ENCODE results near the gene PA2G4. TPM values are rescaled to one million over a fixed set of nuclear protein-coding genes. Genes with fewer than 3 reads are reported as not detected.

The PA2G4 gene
- total and polyA plus RNA-seq, 10 of the 15 experiments (the other 5 are each of a cell fraction or from before 2014, with no cell fraction given) = 148 to 514 (median 406) TPM

DNA sequence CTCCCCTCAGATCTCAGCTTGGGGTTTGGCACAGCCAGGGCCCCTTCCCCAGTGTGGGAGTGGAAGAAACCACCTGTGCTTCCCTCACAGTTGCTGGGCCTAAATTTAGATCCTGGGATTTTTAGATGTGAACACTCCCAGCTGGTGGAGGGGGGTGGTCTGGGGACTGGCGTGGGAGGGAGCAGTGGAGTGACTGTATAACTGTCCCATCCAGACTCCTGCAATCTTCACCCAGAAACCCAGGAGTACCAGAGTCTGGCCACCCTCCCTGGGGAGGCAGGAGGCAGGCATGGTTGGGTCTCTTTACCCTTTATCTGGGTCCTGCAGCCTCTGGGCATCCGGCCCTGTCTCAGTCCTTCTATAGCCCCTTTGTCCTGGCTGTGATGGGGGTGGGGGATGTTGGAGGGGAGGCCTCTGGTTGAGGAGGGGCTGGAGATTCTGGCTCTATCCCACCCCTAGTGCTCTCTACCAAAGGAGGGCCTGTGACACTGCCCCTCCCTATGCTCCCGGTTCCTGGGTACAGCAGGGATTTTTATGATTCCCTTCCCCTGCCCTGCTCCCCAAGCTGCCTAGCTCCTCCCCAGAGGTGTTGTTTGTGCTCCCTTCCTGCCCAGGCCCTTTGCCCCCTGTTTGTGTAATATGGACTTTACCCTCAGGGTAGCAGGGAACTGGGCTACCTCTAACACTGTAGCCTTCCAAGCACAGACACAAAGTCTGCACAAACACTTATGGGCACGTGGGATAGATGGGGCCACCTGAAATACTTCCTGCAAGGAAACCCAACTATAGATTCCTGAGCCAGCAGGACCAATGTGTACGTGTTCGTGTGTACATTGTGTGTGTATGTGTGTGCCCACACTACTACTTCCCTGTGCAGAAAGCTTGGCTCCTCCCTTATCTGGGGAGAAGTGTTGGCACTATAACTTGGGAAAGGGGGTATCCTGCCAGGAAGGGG, 22.7 kb upstream of the PA2G4 start:
- Histone ChIP-seq H3K27me3 (replicated peaks in 1 of 2; ENCODE audit: control insufficient read depth in 2 of 2, insufficient read depth in 2 of 2, low read length in 1 of 2) (peaks cover 9 to 15% of the 10 kb centered on the region in 2 experiments; a peak in 3 of 4 replicates), H3K27ac (ENCODE audit: control insufficient read depth, insufficient read depth) (no peak overlapping the region), H4K20me1 (ENCODE audit: control insufficient read depth, insufficient read depth) (no peaks in the 10 kb centered on the region), H3K9ac (ENCODE audit: control insufficient read depth, insufficient read depth, low read length) (no peak overlapping the region), H2AFZ (ENCODE audit: control insufficient read depth, low read depth, low read length) (no peak overlapping the region), H3K4me1 (ENCODE audit: control insufficient read depth, insufficient read depth, low read length) (no peaks in the 10 kb centered on the region), H3K4me3 (no peak overlapping the region), H3K79me2 (ENCODE audit: control insufficient read depth, insufficient read depth, low read length) (no peaks in the 10 kb centered on the region), H3K36me3 (ENCODE audit: control insufficient read depth in 2 of 2, insufficient read depth in 2 of 2, low read length in 1 of 2) (no peaks in the 10 kb centered on the region), H3K4me2 (ENCODE audit: control insufficient read depth, insufficient read depth) (no peak overlapping the region), H3K9me3 (replicated peaks; ENCODE audit: control insufficient read depth, insufficient read depth, low read length) (no peaks in the 10 kb centered on the region)
- intact Hi-C loops (cut with micrococcal nuclease; ENCODE audit: unreplicated experiment) (loop anchor here (5.0 kb wide), 1 partner anchor 34 kb away; no protein-coding TSS in a partner anchor), in situ Hi-C loops (cut with MboI) (no loop called here)
- ATAC-seq (no peak), FAIRE-seq (no peak), DNase-seq (ENCODE audit: low read depth, low spot score) (no peak)
- BruUV-seq (replicated peaks) = no TSS peak
- ChIA-PET RAD21 (ENCODE audit: unreplicated experiment) (no interaction called here), CTCF (interaction anchor here (1.3 kb wide), 1 partner anchor 44 kb away, joined by 3 read pairs; no protein-coding TSS in a partner anchor), SMC1A (ENCODE audit: uncharacterized antibody, unreplicated experiment) (no interaction called here), POLR2A (no interaction called here)
- WGBS (ENCODE audit: insufficient coverage, insufficient replicate concordance, low lambda C conversion rate, missing lambda C conversion rate) = 28% methylated on average over 6 of the region's 6 CpGs
- TF ChIP-seq, protein P1, sequence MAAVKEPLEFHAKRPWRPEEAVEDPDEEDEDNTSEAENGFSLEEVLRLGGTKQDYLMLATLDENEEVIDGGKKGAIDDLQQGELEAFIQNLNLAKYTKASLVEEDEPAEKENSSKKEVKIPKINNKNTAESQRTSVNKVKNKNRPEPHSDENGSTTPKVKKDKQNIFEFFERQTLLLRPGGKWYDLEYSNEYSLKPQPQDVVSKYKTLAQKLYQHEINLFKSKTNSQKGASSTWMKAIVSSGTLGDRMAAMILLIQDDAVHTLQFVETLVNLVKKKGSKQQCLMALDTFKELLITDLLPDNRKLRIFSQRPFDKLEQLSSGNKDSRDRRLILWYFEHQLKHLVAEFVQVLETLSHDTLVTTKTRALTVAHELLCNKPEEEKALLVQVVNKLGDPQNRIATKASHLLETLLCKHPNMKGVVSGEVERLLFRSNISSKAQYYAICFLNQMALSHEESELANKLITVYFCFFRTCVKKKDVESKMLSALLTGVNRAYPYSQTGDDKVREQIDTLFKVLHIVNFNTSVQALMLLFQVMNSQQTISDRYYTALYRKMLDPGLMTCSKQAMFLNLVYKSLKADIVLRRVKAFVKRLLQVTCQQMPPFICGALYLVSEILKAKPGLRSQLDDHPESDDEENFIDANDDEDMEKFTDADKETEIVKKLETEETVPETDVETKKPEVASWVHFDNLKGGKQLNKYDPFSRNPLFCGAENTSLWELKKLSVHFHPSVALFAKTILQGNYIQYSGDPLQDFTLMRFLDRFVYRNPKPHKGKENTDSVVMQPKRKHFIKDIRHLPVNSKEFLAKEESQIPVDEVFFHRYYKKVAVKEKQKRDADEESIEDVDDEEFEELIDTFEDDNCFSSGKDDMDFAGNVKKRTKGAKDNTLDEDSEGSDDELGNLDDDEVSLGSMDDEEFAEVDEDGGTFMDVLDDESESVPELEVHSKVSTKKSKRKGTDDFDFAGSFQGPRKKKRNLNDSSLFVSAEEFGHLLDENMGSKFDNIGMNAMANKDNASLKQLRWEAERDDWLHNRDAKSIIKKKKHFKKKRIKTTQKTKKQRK (IDR thresholded peaks at IDR 0.05; ENCODE audit: low read depth, low read length) = no peak
- TF ChIP-seq ZBED1 (IDR thresholded peaks at IDR 0.05; ENCODE audit: borderline replicate concordance) (no peak), ZZZ3 (IDR thresholded peaks at IDR 0.05; ENCODE audit: control insufficient read depth, insufficient read length, low read depth) (no peak), TAF1 (IDR thresholded peaks at IDR 0.05; ENCODE audit: borderline replicate concordance, low read depth, low read length) (no peak), BCL11A (IDR thresholded peaks at IDR 0.05; ENCODE audit: low read depth, low read length) (no peak)
